HG03196 (cell line): ENCODE data around the gene DDIT3.

ENCODE experiments used
- ATAC-seq: cut with Tn5 transposase; IDR thresholded peaks from one replicate; pipeline ENCODE4 v1.9.1; 2021; ENCODE audit not compliant: unreplicated experiment

Gene DDIT3

DNA sequence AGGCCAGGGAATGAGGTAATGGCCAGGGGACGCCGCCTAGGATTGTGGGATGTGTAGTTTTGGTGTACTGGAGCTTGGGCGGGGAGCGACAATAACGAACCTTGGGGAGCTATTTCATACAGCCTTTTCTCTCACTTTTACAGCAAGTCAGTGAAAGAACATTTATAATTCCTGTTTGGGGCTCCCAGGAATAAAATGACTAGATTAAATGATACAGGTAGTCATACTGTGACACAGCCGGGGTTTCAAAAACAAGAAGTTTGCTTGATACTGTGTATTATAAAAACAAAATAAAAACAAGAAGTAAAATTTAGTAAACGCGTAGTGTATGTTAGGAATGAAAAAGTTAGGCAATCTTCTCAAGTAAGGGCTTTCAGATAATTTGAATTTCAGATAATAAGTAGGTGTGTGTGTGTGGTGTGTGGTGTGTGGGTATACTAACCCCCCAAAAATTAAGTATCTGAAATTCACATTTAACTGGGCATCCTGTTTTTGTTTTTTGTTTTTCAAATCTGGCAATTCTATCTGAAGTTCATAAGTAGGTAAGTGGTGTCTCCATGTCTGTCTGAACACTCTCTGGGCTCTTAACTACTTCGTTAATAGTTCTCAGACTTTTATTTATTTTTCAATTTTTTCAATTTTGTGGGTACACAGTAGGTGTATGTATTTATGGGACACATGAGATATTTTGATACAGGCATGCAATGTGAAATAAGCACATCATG lies 27.1 kb upstream of the DDIT3 start:
- no peak for ATAC-seq

DNA sequence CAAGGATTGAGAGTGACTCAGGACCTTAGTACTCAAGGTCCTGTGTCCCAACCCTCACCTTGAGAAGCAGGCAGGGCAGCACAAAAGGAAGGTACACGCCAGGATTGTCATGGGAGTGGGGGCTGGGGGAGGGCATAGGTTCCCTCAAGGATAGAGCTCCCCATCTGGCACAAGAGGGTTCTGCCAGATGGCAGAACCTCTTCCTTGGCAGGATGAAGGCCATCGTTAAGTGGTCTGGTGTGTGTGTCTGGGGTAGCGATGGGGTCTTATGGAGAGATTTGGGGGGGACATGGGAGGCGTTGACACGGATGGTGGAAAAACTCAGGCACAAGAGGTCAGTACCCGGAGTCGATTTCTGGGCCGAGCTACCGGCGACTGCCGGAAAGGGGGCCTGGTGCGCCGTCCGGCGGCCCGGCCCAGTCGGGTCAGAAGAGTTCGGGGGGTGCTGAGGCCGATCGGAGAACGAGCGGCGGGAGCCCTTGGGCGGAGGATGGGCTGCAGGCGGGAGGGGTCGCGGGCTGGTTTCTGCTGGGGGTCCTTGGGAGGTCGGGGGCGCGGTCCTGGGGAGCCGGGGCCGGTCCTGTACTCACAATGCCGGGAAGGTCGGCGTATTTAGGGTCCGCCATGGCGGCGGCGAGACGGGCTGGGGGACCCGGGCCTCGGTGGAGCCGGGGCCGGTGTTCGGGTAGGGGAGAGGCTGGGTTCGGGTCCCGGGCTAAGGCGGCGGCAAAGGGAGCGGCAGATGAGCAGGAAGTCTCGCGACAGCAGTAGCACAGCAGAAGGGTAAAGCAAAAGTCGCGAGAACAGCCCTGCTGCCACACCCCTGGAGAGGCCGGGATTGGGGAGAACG lies 26.3 kb upstream of the DDIT3 start, which contains the start of gene DCTN2:
DCTN2 (minus strand) TSS at position 755 of the 850 bp plus-strand sequence; CDS start at position 626, 129 bp downstream.
- ATAC-seq: peak; percentile 98

DNA sequence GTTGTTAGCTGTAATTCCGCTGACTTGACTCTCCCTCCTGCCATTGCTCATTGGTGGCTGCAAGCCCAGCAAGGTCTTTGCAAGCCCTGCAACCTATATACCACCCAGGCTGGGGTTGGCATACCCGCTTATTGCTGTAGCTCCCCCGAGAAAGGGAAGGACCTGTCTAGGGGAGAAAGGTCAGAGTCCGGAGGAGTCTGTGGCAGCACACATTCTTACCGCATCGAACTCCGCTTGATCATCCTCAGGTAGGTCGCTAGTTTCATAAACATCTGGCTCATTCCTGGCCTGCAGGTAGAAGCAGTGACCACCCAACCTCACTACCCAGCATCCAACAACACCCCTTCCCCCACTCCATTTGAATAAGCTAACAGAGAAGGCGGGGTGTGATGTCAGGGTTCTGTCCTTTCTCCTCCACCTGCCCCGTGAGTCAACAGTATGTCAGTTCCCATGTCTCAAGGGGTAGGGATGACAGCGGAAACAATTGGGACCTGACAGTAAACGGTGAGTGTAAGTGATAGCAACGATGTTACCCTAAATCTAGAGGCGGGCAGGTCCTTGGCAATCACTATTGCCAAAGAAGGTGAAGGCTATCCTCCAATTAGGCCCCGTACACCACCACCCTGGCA lies 25.6 kb upstream of the DDIT3 start:
- no peak for ATAC-seq

DNA sequence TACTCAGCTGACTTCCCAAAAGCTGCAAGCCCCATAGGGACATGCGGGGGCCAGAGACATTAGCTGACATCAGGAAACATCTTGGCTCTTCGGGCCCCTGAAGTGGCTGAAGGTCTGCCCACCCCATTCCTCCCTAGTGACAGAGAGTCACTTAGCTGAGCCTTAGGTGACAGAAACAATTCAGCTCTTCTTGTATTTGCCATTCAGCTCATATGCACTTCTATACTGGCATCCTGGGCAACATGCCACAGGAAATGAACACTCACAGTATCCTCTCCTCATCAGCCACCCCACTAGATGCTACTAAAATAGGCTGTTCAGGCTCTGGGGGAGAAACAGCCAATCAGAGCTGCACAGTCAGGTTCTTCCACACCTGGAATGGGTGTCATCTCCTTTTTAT lies 23.3 kb upstream of the DDIT3 start:
- ATAC-seq: no peak

DNA sequence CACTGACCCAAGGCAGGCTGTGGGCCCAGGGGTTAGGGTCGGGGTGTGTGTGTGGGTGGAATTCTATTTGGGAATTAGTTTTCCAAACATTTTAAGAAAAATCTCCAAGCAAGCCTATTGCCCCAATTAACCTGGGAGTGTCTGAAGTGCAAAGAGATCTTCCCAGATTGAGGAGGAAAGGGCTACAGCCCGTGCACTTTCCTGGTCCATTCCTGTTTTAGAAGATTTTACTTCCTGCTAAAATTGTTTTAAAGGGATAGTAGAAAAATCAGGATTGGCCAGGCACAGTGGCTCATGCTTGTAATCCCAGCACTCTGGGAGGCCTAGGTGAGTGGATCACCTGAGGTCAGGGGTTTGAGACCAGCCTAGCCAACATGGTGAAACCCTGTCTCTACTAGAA lies 21.4 kb upstream of the DDIT3 start:
- ATAC-seq: no peak

DNA sequence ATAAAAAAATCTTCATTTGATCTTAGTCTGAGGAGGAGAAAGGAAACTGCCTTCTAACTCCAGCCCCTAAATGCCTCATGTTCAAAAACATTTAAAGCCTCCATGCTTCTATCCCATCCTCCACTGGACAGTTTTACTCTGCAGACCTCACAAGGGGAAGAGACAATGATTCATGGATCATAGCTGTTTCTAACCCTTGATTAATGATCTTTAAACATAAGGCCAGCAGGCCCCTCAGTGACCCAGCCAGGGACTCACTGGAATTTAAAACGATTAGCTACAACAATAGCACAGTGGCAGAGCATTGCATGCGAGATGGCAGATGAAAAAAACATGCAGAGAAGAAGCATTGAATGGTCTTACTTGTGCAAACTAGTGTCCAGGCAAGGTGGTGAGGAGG lies 20.7 kb upstream of the DDIT3 start:
- no peak for ATAC-seq

DNA sequence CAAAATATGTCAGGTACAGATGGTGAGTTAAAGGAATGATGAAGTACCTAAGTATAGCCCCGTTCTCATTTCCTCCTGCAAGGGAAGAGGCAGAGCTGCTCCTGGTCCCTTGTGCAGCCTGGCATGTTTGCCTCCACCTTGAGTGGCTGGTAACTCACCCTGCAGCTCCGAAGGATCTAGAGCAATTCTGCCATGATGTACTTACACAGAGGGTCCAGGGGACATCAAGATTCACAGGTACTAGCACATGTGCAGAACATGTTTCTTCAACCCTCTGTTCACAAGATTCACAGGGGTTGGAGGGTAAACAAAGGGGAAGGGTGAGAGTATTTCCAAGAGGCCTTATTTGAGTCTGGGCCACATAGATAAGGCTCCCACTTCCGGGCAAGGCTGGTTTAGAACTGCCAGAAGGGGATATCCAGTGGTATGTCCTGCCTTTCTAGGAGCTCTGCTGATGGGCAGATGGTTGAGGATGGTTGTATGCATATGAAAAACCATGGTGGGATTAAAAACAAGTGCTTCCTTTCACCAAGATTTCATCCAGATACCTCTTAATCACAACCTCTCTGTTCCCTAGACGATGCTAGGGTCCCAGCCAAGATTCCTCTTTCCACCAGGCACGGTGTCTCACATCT lies 18.9 kb upstream of the DDIT3 start:
- no peak for ATAC-seq

DNA sequence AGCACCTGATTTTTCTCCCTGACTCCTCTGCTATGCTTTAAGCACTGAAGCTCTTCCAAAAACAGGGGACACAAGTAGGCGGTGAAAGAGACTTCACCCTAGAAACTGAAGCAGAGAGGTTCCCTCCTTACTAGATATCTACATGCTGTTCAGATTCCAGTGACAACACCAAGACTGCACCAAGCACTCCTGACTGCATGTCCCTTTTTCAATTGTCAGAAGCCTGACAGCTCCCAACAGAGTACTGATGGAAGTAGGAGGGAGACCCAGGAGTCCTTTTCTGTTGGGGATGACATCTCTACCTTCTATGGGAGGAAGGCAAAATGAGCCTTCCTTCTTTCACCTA lies 16.3 kb upstream of the DDIT3 start:
- ATAC-seq: no peak

DNA sequence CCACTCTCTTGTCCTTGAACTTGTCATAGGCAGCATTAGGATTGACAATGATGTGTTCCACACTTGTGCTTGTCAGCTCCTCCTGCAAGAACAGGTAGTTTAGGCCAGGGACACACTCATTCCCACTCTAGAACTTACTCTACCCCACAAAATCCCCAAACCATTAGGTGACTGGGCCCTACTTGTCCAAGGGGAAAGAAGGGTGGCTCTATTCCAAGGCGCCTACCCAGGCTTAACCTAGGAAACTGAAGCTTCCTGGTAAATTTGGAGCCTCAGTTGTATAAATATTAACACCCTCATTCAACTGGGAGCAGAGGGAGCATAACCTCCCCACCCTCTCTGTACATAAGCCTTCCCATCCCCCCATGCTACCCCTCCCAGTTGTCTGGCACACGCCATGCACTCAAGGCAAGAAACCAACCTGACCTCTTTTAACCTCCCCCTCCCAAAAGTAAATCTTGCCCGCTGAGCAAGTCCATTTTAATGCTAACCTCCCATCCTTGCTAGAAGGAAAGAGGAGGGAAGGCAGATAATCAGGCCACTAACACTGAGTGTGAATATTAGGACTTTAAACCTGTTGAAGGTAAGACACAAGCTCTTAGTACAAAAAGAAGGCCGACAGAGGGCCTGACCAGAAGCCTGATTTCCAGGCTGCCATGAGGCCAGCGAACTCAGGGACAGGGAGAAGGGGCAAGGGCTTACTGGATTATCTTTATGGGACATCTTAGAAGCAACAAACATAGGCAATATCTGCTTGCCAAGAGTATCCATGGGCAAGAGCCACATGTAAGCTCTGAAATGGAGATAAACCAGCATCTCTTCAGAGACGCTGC lies 15.7 kb upstream of the DDIT3 start:
- no peak for ATAC-seq

DNA sequence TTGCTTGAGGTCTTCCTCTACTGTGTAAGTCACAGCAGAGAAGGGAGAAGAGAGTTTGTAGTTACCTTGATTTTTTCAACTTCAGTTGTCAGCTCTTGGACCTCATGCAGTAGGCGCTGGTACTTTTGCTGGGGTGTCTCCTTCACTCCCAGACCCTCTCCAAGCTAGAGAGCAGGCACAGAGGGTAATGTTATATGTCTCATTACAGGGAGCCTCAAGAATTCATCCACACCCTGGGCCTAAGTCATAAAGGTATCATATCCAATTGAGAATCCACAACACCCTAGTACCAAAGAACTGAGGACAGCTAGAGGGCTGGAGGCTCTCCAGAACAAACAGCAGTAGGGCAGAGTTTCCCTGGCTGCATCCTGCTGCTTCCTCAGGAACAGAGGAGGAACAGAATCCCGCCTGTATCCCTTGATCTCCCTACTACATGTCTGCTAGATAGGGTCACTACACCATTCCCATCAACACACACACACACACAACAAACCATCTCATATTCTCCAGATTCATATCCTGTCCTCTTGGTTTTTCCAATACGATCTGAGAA lies 14.8 kb upstream of the DDIT3 start:
- no peak for ATAC-seq

DNA sequence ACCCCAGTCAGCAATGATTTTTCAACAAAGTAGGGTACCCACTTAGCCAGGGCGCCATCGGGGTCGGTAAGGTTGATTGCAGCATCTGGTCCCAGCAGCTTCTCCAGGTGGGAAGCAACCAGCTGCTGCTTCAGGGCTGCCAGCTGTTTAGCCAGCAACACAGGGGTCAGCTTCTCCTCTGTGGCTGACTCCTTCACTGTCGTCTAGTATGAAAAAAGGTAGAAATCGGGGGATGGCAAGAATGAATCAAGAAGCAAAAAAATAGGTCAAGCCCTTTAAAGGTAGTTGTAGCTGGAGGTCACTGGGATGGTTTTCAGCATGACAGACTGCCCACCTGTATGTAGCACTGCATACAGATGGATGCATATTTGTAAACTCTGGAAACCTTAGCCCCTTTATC lies 13.9 kb upstream of the DDIT3 start:
- ATAC-seq: no peak

DNA sequence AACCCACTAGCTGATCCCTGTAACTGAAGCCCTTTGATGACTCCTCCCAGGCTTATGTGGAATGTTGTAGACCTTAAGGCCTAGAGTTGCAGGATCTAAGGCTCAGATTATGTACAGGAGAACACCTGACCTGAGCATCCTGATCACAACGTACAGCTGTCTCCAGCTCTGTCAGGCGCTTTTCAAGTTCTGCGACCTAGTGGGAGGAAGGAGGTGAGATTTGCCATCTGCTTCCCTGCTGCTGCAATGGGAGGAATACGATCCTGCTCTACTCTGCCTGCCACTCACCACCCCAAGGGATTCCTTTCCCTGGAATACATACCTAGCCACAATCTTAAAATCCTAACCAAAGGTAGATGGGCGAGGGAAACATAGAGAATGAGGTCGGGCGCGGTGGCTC lies 12.8 kb upstream of the DDIT3 start:
- ATAC-seq: no peak

DNA sequence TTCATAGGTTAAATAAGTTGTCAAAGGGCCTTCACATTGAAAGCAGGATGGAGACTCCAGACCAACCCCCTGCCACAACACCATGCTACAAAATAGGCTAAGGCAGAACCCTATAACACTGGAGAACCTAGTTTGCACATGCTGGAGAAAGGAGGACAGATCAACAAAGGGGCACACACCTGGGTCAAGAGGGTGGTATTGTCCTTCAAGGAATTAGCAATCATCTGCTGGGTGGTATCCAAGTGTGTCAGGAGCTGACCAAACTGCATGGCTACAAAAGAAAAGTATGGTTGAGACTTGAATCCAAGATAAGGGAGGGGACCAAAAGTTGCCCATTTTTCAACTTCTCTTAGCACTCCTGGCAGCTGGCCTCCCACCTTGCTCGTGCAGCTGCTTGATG lies 11.5 kb upstream of the DDIT3 start:
- ATAC-seq: no peak

DNA sequence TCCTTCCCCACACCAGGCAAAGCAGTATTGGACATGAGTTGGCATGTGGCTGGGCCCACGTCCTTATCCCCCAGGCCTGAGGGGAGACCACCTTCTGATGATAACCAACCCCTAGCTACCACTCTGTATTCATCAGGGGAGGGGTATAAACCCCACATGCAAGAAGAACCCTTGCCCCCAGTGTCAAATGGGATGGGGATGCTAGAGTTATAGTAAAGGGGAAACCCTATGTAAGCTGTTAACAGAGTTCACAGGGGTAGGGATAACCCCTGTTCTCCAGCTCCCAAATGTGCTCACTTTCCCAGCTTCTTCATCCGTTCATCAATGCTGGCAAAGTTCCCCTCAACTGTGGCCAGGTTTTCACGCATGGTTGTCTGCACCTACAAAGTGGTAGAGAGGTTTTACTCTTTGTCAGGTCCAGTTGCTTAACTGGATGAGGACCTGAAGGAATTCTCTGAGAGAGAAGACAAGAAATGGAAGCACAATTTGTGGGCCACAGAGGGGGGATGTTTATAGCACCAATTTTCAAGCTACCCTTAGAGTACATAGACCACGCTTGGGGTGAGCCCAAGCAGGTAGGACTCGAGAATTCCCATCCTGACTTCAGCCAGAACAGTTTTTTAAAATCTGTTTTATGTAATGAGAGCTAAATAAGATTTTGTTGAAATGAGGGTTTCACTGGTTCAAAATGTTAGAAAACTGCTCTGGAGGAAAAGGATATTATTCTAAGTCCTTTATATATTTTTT lies 10.3 kb upstream of the DDIT3 start:
- ATAC-seq: no peak

DNA sequence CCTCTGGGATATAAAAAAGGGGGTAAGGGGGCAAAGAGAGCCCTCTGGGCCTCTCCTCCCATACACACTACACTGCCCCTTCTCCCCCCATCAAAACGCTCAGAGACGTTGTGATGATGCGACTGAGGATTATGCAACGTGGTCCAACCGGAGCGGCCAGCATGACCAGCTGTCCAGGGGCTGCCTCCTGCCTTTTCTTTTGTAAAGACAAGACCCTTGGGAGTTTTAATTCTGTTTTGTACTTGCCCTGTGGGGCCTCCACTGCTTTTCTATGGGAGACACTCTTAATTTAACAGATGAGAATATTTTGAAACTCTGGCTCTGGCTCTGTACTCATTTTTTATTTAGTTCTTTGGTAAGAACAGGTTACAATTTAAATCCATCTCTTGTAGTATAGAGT lies 9.5 kb upstream of the DDIT3 start:
- ATAC-seq: no peak

DNA sequence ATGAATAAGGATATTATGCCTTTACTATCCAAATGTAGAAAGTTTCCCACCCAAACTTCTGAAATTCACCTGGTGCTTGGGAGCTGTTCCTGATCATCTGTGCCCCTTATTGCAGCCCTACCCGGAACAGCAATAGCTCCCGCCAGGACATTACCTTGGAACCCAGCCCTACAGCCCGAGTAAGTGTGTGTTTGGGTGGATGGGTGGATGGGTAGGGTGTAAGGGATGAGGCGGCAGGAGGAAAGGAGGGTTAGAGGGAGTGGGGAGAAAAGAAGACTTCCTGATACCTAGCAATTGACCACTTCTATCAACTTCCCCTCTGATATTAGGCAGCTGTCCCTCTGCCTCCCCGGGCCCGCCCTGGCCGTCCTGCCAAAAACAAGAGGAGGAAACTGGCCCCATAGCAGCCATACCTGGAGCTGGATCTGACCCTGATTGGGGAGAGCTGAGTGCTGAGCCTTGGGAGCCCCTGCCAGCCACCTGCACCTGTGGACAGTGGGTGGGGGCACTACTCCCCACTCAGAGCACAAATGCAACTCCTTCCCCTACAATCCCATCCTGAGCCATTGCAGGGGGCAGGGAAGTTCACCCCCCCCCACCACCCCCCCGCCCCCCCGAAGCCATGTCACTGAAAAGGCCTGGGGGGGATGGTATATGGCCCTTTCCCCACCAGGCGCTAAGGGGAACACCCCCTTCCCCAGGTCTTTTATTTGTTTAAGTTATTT lies 8.7 kb upstream of the DDIT3 start:
- no peak for ATAC-seq

DNA sequence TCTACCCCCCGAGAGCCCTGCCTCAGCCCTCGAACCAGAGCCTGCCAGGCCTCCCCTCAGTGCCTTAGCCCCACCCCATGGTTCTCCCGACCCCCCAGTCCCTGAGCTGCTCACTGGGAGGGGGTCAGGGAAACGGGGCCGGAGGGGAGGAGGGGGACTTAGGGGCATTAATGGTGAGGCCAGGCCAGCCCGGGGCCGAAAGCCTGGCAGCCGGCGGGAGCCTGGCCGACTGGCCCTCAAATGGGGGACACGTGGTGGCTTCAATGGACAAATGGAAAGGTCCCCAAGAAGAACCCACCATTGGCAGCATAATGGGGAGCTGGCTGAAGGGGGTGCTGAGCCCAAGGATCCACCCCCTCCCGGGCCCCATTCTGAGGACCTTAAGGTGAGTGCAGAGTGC lies 7.9 kb upstream of the DDIT3 start:
- ATAC-seq: no peak

DNA sequence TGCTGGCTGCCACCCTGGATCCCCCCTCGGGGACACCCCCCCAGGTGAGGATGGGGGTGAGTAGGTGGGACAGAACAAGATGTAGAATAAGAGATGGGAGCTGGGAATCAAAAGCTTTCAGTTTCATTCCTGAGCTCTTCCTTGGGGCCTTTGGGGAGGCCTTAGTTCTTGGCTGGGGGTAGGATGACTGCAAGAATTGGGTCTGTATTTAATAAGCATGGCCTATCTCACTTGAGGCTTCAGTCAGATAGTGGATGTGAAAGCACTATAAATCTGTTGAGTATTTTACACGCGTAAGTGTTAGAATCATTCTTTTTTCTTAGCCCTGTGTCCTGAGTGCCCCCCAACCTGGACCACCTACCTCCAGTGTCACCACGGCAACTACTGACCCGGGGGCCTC lies 6.9 kb upstream of the DDIT3 start:
- no peak for ATAC-seq

DNA sequence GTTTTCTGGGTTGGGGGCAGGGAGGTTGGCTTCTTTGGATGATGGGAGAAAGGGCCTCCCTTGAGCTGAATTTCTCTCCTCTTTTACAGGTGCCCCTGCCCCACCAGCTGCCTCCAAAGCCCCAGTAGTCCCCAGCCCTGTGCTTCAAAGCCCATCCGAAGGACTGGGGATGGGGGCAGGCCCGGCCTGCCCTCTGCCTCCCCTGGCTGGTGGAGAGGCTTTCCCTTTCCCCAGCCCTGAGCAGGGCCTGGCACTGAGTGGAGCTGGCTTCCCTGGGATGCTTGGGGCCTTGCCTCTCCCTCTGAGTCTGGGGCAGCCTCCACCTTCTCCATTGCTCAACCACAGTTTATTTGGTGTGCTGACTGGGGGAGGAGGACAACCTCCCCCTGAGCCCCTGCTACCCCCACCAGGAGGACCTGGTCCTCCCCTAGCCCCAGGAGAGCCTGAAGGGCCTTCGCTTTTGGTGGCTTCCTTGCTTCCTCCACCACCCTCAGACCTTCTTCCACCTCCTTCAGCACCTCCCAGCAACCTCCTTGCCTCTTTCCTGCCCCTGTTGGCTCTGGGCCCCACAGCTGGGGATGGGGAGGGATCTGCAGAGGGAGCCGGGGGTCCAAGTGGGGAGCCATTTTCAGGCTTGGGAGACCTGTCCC lies 6.3 kb upstream of the DDIT3 start:
- ATAC-seq: no peak
